Liver (tissue), 9 donors: ENCODE measurements around the gene ZKSCAN1. TPM values are rescaled to one million over a fixed set of nuclear protein-coding genes. Genes with fewer than 3 reads are reported as not detected.

Experiments used
- DNase-seq: peaks from one replicate; pipeline ENCODE4 v3.0.0-alpha.2; 2017; ENCODE audit warnings: low spot score
- H3K27ac ChIP-seq, 2 donors: one replicate each; pipeline ENCODE4 v1.7.0; 2013; ENCODE audit warnings: inconsistent platforms in 2 of 2, low read length in 2 of 2, control low read depth in 1 of 2, low read depth in 1 of 2, mild to moderate bottlenecking in 1 of 2
- H3K27me3 ChIP-seq, 4 donors: one replicate each; pipeline versions ENCODE4 v1.6.1 to v1.7.0; 2013; ENCODE audit warnings: low read length in 3 of 4, inconsistent platforms in 1 of 4, mild to moderate bottlenecking in 1 of 4, moderate library complexity in 1 of 4; ENCODE audit not compliant: control insufficient read depth in 4 of 4, insufficient read depth in 4 of 4
- H3K36me3 ChIP-seq, 4 donors: one replicate each; pipeline versions ENCODE4 v1.6.1 to v1.7.0; 2013; ENCODE audit warnings: low read length in 3 of 4, mild to moderate bottlenecking in 3 of 4, low read depth in 1 of 4, moderate library complexity in 1 of 4; ENCODE audit not compliant: control insufficient read depth in 4 of 4, insufficient read depth in 3 of 4
- H3K4me1 ChIP-seq, 4 donors: one replicate each; pipeline versions ENCODE4 v1.6.1 to v1.7.0; 2013; ENCODE audit warnings: low read length in 3 of 4, mild to moderate bottlenecking in 3 of 4, moderate library complexity in 1 of 4; ENCODE audit not compliant: control insufficient read depth in 4 of 4, insufficient read depth in 4 of 4
- H3K4me3 ChIP-seq, 3 donors: one replicate each; pipeline versions ENCODE4 v1.6.1 to v1.7.0; 2013; ENCODE audit warnings: low read length in 3 of 3, control low read depth in 1 of 3, low read depth in 1 of 3, mild to moderate bottlenecking in 1 of 3
- H3K9ac ChIP-seq, 2 donors: one replicate each; pipeline ENCODE4 v1.7.0; 2013; ENCODE audit warnings: low read length in 2 of 2, mild to moderate bottlenecking in 2 of 2, moderate library complexity in 2 of 2, control low read depth in 1 of 2, low read depth in 1 of 2
- H3K9me3 ChIP-seq, 4 donors: one replicate each; pipeline versions ENCODE4 v1.6.1 to v1.7.0; 2013; ENCODE audit warnings: low read length in 3 of 4; ENCODE audit not compliant: control insufficient read depth in 4 of 4
- EGR1 ChIP-seq, 2 donors: IDR thresholded peaks; 2 replicates each; pipeline ENCODE4 v1.6.1; 2016 to 2018; ENCODE audit warnings: antibody characterized with exemption in 2 of 2, low read depth in 2 of 2
- FOXA1 ChIP-seq: IDR thresholded peaks from 2 replicates; pipeline ENCODE4 v1.6.1; 2016; ENCODE audit warnings: antibody characterized with exemption
- FOXA2 ChIP-seq: IDR thresholded peaks from 2 replicates; pipeline ENCODE4 v1.6.1; 2016; ENCODE audit warnings: antibody characterized with exemption
- GABPA ChIP-seq, 2 donors: IDR thresholded peaks in 1 of 2; conservative IDR thresholded peaks in 1 of 2; 2 replicates each; pipeline ENCODE4 v1.6.1; 2016; ENCODE audit warnings: antibody characterized with exemption in 2 of 2, mild to moderate bottlenecking in 1 of 2, moderate library complexity in 1 of 2
- HNF4A ChIP-seq, 2 donors: conservative IDR thresholded peaks; 2 replicates each; pipeline ENCODE4 v1.6.1; 2016; ENCODE audit warnings: antibody characterized with exemption in 2 of 2, mild to moderate bottlenecking in 2 of 2
- HNF4G ChIP-seq: IDR thresholded peaks from 2 replicates; pipeline ENCODE4 v1.6.1; 2016; ENCODE audit warnings: antibody characterized with exemption
- JUND ChIP-seq, 2 donors: IDR thresholded peaks; 2 replicates each; pipeline ENCODE4 v1.6.1; 2016; ENCODE audit warnings: antibody characterized with exemption in 2 of 2
- NR2F2 ChIP-seq: IDR thresholded peaks from 2 replicates; pipeline ENCODE4 v1.6.1; 2016; ENCODE audit warnings: antibody characterized with exemption
- RAD21 ChIP-seq, 2 donors: IDR thresholded peaks; 2 replicates each; pipeline ENCODE4 v1.6.1; 2016; ENCODE audit warnings: antibody characterized with exemption in 2 of 2, mild to moderate bottlenecking in 2 of 2
- RXRA ChIP-seq, 2 donors: IDR thresholded peaks; 2 replicates each; pipeline ENCODE4 v1.6.1; 2017 to 2018; ENCODE audit warnings: antibody characterized with exemption in 2 of 2, mild to moderate bottlenecking in 1 of 2
- SP1 ChIP-seq: IDR thresholded peaks from 2 replicates; pipeline ENCODE4 v1.6.1; 2018; ENCODE audit warnings: antibody characterized with exemption, mild to moderate bottlenecking
- TAF1 ChIP-seq: conservative IDR thresholded peaks from 2 replicates; pipeline ENCODE4 v1.6.1; 2016; ENCODE audit warnings: antibody characterized with exemption, mild to moderate bottlenecking
- YY1 ChIP-seq: IDR thresholded peaks from 2 replicates; pipeline ENCODE4 v1.6.1; 2016; ENCODE audit warnings: antibody characterized with exemption, mild to moderate bottlenecking
- WGBS: extraction: QIAGEN DNeasy Blood & Tissue Kit; methylation state at CpG from one replicate; pipeline ENCODE4 v1.1.7; 2013; 5-methylcytosine and 5-hydroxymethylcytosine counted together
- polyA plus RNA-seq, 2 donors: library from polyadenylated mRNA; stranded (reverse) in 1 of 2; unstranded in 1 of 2; fragments of 200-250 nt in 1 of 2; fragments of >200 nt in 1 of 2; fragmentation: Nextera tagmentation in 1 of 2; extraction: Ambion mirVana in 1 of 2; gene quantifications; one replicate each; pipeline versions ENCODE4 v1.2.1 to v1.2.3, GENCODE V29; 2013 to 2015
- total RNA-seq, 2 donors: library from RNA; depleted of rRNA; stranded (reverse); fragments of >200 nt; gene quantifications; one replicate each; pipeline ENCODE4 v1.2.3, GENCODE V29; 2014
- TF ChIP-seq, protein P1 (sequence below): IDR thresholded peaks from 2 replicates; pipeline ENCODE4 v1.6.1; 2016; ENCODE audit warnings: antibody characterized with exemption
- TF ChIP-seq, protein P2 (sequence below): fragments of 150-350 bp; IDR thresholded peaks from 2 replicates; pipeline ENCODE4 v1.5.1; 2017; ENCODE audit warnings: improper control_type of control experiment, low read depth, low read length; ENCODE audit not compliant: missing input control
- TF ChIP-seq, protein P3 (sequence below): IDR thresholded peaks from 2 replicates; pipeline ENCODE4 v1.6.1; 2016; ENCODE audit warnings: antibody characterized with exemption
- TF ChIP-seq, protein P4 (sequence below): IDR thresholded peaks from 2 replicates; pipeline ENCODE4 v1.6.1; 2016; ENCODE audit warnings: antibody characterized with exemption
- TF ChIP-seq, protein P5 (sequence below): IDR thresholded peaks from 2 replicates; pipeline ENCODE4 v1.6.1; 2016; ENCODE audit warnings: antibody characterized with exemption, mild to moderate bottlenecking
- donor health status: healthy.
- donor health status: healthy.
- donor health status: healthy.
- donor health status: healthy.
- donor health status: healthy.

ZKSCAN1 gene
- total and polyA plus RNA-seq, 4 donors: 11.8 to 117 (median 30.1) TPM

DNA sequence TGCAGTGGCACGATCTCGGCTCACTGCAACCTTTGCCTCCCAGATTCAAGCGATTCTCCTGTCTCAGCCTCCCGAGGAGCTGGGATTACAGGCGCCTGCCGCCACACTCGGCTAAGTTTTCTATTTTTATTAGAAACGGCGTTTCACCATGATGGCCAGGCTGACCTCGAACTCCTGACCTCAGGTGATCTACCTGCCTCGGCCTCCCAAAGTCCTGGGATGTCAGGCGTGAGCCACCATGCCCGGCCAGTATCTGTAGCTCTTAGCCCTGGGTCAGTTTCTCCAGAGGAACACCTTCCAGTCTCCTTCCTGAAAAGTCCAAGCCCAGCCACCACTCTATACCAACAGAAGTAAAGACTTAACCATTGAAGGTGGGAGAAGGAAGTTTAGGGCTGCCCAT lies 15.2 kb upstream of the ZKSCAN1 start:
- Histone ChIP-seq H3K27ac (peak overlapping the region; percentile 60 to 68), H3K4me3 (no peak overlapping the region), H3K9ac (peak overlapping the region in 1 of 2 donors; percentile 14), H3K4me1 (peaks cover 18 to 77% (median 57%) of the 10 kb centered on the region in 4 donors), H3K9me3 (no peaks in the 10 kb centered on the region), H3K27me3 (no peaks in the 10 kb centered on the region), H3K36me3 (no peaks in the 10 kb centered on the region)
- WGBS: 58% methylated on average over 13 of the region's 13 CpGs
- TF ChIP-seq FOXA2 (no peak), HNF4A (conservative IDR thresholded peaks at IDR 0.05) (peak in 1 of 2 donors; percentile 0)
- DNase-seq: no peak

DNA sequence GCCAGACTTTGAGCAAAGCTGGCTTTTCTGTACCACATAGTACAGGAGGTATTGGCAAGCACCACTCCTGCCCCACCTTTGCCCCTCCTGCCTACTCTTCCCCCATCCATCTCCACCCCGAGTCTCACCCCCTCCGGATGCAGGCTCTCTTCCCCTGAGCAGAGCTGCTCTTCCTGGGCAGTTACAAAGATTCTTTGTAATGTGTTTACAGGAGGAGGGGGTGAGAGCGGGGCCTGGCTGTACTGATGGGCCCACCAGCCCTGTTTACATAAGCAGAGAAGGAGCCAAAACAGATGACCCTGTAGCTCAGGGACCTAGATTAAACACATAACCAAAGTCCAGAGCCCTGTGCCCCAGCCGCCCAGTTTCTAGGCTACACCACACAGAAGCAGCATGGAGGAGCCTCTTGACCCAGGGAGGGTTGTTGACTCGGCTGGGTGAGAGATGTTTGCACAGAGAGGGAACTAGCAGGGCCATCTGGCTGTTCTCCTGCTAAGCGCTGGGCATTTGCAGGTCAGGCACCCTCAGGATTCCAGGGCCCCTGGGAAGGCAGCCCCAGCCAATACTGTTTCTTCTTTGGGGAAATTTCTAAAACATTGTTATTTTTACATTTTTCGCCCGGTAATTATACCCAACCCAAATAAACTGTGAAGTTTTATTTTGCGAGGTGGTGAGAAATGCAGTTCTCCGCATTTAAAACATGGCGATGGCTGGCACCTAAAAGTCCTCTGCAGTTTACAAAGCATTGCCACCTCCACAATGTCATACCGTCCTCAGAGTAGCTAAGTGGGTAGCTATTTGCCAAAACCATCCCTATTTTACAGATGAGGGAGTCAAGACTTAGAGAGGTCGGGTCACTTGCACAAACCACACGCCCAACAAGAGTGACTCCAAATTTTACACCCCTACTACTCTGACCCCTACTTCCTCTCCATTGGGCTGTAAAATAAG lies 11.4 kb upstream of the ZKSCAN1 start:
- peak; percentile 98 for TF ChIP-seq HNF4G
- peak; percentile 93 to 96 for TF ChIP-seq JUND (IDR thresholded peaks at IDR 0.05)
- TF ChIP-seq RXRA (IDR thresholded peaks at IDR 0.05): peak; percentile 98 to 99
- peak; percentile 98 to 99 for TF ChIP-seq HNF4A (conservative IDR thresholded peaks at IDR 0.05)
- peak; percentile 100 for TF ChIP-seq FOXA1
- TF ChIP-seq, protein P1, sequence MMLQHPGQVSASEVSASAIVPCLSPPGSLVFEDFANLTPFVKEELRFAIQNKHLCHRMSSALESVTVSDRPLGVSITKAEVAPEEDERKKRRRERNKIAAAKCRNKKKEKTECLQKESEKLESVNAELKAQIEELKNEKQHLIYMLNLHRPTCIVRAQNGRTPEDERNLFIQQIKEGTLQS: peak; percentile 74
- TF ChIP-seq GABPA (IDR thresholded peaks at IDR 0.05 in 1 of 2, conservative IDR thresholded peaks at IDR 0.05 in 1 of 2): peak; percentile 23 to 76
- peak; percentile 100 for TF ChIP-seq SP1
- TF ChIP-seq, protein P2, sequence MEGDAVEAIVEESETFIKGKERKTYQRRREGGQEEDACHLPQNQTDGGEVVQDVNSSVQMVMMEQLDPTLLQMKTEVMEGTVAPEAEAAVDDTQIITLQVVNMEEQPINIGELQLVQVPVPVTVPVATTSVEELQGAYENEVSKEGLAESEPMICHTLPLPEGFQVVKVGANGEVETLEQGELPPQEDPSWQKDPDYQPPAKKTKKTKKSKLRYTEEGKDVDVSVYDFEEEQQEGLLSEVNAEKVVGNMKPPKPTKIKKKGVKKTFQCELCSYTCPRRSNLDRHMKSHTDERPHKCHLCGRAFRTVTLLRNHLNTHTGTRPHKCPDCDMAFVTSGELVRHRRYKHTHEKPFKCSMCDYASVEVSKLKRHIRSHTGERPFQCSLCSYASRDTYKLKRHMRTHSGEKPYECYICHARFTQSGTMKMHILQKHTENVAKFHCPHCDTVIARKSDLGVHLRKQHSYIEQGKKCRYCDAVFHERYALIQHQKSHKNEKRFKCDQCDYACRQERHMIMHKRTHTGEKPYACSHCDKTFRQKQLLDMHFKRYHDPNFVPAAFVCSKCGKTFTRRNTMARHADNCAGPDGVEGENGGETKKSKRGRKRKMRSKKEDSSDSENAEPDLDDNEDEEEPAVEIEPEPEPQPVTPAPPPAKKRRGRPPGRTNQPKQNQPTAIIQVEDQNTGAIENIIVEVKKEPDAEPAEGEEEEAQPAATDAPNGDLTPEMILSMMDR: no peak
- TF ChIP-seq, protein P3, sequence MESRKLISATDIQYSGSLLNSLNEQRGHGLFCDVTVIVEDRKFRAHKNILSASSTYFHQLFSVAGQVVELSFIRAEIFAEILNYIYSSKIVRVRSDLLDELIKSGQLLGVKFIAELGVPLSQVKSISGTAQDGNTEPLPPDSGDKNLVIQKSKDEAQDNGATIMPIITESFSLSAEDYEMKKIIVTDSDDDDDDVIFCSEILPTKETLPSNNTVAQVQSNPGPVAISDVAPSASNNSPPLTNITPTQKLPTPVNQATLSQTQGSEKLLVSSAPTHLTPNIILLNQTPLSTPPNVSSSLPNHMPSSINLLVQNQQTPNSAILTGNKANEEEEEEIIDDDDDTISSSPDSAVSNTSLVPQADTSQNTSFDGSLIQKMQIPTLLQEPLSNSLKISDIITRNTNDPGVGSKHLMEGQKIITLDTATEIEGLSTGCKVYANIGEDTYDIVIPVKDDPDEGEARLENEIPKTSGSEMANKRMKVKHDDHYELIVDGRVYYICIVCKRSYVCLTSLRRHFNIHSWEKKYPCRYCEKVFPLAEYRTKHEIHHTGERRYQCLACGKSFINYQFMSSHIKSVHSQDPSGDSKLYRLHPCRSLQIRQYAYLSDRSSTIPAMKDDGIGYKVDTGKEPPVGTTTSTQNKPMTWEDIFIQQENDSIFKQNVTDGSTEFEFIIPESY: peak; percentile 95
- peak; percentile 69 to 87 for TF ChIP-seq EGR1 (IDR thresholded peaks at IDR 0.05; ENCODE audit: low read depth in 2 of 2)
- peak; percentile 51 to 70 for TF ChIP-seq RAD21 (IDR thresholded peaks at IDR 0.05)
- TF ChIP-seq, protein P4, sequence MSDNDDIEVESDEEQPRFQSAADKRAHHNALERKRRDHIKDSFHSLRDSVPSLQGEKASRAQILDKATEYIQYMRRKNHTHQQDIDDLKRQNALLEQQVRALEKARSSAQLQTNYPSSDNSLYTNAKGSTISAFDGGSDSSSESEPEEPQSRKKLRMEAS: peak; percentile 98
- TF ChIP-seq TAF1: peak; percentile 30
- TF ChIP-seq NR2F2: peak; percentile 97
- peak; percentile 100 for TF ChIP-seq FOXA2
- peak; percentile 91 for TF ChIP-seq YY1
- TF ChIP-seq, protein P5, sequence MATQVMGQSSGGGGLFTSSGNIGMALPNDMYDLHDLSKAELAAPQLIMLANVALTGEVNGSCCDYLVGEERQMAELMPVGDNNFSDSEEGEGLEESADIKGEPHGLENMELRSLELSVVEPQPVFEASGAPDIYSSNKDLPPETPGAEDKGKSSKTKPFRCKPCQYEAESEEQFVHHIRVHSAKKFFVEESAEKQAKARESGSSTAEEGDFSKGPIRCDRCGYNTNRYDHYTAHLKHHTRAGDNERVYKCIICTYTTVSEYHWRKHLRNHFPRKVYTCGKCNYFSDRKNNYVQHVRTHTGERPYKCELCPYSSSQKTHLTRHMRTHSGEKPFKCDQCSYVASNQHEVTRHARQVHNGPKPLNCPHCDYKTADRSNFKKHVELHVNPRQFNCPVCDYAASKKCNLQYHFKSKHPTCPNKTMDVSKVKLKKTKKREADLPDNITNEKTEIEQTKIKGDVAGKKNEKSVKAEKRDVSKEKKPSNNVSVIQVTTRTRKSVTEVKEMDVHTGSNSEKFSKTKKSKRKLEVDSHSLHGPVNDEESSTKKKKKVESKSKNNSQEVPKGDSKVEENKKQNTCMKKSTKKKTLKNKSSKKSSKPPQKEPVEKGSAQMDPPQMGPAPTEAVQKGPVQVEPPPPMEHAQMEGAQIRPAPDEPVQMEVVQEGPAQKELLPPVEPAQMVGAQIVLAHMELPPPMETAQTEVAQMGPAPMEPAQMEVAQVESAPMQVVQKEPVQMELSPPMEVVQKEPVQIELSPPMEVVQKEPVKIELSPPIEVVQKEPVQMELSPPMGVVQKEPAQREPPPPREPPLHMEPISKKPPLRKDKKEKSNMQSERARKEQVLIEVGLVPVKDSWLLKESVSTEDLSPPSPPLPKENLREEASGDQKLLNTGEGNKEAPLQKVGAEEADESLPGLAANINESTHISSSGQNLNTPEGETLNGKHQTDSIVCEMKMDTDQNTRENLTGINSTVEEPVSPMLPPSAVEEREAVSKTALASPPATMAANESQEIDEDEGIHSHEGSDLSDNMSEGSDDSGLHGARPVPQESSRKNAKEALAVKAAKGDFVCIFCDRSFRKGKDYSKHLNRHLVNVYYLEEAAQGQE: peak; percentile 89
- WGBS: 16% methylated on average over 14 of the region's 14 CpGs
- H3K9ac ChIP-seq: peak overlapping the region; percentile 27 to 74
- no peaks in the 10 kb centered on the region for H3K27me3 ChIP-seq
- peaks cover 12 to 72% (median 53%) of the 10 kb centered on the region in 4 donors for H3K4me1 ChIP-seq
- H3K27ac ChIP-seq: peak overlapping the region; percentile 84 to 87
- no peaks in the 10 kb centered on the region for H3K36me3 ChIP-seq
- no peaks in the 10 kb centered on the region for H3K9me3 ChIP-seq
- peak; percentile 71 for DNase-seq
- H3K4me3 ChIP-seq: no peak overlapping the region
